ENCODE results near the gene SPATA24. TPM values are rescaled to one million over a fixed set of nuclear protein-coding genes. Genes with fewer than 3 reads are reported as not detected.
"Not testable (repeated sequence)": the region's sequence is repeated elsewhere in the genome, so short reads cannot be mapped to it uniquely, and the experiment has no call there.

SPATA24 gene
- total RNA-seq, 4 donors from 2014 or later: 1.3 to 2.2 (median 1.4) TPM; not detected in 1

- Histone ChIP-seq H3K27ac (no peak overlapping the region), H3K36me3 (no peaks in the 10 kb centered on the region), H3K4me3 (no peak overlapping the region), H3K9me3 (no peaks in the 10 kb centered on the region), H3K27me3 (no peaks in the 10 kb centered on the region), H3K4me1 (peaks cover 20% of the 10 kb centered on the region)
- WGBS: 44% methylated on average over 4 of the region's 4 CpGs
- TF ChIP-seq POLR2A (IDR thresholded peaks at IDR 0.05) (no peak), POLR2AphosphoS5 (IDR thresholded peaks at IDR 0.05) (no peak), EP300 (IDR thresholded peaks at IDR 0.05) (no peak)
- TF ChIP-seq, protein P1, sequence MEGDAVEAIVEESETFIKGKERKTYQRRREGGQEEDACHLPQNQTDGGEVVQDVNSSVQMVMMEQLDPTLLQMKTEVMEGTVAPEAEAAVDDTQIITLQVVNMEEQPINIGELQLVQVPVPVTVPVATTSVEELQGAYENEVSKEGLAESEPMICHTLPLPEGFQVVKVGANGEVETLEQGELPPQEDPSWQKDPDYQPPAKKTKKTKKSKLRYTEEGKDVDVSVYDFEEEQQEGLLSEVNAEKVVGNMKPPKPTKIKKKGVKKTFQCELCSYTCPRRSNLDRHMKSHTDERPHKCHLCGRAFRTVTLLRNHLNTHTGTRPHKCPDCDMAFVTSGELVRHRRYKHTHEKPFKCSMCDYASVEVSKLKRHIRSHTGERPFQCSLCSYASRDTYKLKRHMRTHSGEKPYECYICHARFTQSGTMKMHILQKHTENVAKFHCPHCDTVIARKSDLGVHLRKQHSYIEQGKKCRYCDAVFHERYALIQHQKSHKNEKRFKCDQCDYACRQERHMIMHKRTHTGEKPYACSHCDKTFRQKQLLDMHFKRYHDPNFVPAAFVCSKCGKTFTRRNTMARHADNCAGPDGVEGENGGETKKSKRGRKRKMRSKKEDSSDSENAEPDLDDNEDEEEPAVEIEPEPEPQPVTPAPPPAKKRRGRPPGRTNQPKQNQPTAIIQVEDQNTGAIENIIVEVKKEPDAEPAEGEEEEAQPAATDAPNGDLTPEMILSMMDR (IDR thresholded peaks at IDR 0.05): no peak
- peak in 1 of 2 donors; percentile 21 for DNase-seq (ENCODE audit: low spot score in 2 of 2)
Observed at GRCh38 chr5:139443831-139444453, 40.1 kb upstream of the SPATA24 start.

- H3K36me3 ChIP-seq, H3K9me3 ChIP-seq, H3K27ac ChIP-seq, H3K27me3 ChIP-seq, H3K4me3 ChIP-seq: not testable (repeated sequence)
- peak; percentile 38 to 71 for DNase-seq (ENCODE audit: low spot score in 2 of 2)
- WGBS: 97% methylated on average over 17 of the region's 17 CpGs
- H3K4me1 ChIP-seq: peaks cover 15% of the 10 kb centered on the region
Observed at GRCh38 chr5:139440416-139440815, 36.5 kb upstream of the SPATA24 start.

DNA sequence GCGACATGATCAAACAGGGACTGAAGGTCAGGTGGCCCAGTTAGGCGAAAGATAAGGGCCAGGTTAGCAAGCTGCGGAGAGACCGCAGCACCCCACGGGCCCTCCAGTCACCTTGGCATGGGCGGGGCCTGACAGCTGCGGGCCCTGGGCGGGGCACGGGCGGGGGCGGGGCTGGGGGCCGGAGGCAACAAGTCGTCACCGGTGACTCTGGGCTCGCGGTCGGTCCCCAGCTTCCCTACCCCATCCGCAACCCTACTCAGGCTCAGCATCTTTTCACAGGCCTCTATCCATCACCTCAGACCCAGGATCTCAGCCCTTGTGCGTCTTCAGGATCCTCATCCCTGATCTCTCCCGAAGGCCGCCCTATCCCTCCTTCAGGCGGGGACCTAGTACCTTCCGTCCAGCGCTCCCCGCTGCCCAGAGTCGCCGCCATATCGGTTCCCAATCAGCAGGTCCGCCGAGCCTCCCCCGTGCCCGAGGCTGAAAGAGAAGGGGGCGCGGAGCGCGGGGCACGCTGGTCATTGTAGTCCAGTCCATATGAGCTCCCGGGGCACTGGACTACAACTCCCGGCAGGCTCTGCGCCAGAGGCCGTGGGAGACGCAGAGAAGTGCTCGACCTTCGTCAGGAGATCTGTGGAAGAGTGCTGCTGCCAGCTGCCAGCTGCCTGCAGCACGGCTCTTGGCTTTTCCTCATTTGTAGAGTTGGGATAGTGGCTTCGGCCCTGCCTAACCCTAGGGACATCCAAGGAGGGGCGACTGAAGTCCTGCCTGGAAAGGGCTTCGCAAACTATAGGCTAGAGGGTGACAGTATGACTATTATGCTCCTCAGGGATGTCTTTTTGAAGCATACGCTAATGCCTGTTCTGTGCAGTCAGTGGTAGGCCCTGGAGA, 35.4 kb upstream of the SPATA24 start, which contains the start of gene DNAJC18:
DNAJC18 (minus strand) TSS at position 513 of the 891 bp plus-strand sequence; CDS start at position 433, 80 bp downstream.
- peaks cover 15% of the 10 kb centered on the region for H3K4me1 ChIP-seq
- WGBS: 4% methylated on average over 23 of the region's 49 CpGs
- peak within 1 kb of the TSS; percentile 84 for H3K4me3 ChIP-seq
- DNase-seq (ENCODE audit: low spot score in 2 of 2): peak; percentile 94 to 96
- peaks cover 3% of the 10 kb centered on the region for H3K36me3 ChIP-seq
- TF ChIP-seq, protein P1 (IDR thresholded peaks at IDR 0.05): no peak
- TF ChIP-seq POLR2A (IDR thresholded peaks at IDR 0.05) (no peak), EP300 (IDR thresholded peaks at IDR 0.05) (no peak), POLR2AphosphoS5 (IDR thresholded peaks at IDR 0.05) (no peak)
- no peaks in the 10 kb centered on the region for H3K27me3 ChIP-seq
- peak within 1 kb of the TSS; percentile 92 for H3K27ac ChIP-seq
- no peaks in the 10 kb centered on the region for H3K9me3 ChIP-seq

DNA sequence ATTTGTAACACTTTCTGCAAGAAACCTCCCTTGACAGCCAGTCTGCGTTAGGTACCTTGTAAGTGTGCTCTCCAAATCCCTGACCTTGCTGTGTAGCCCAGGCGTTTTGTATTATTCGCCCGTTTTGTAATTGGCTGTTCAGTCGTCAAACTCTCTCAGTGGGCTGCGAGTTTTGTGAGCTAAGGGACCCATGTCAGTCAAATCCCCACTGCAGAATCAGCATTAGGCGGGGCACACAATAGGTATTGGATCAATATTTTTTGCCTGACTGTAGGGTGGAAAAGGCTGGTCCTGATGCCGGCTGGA, 34.8 kb upstream of the SPATA24 start:
- WGBS: 27% methylated on average over 8 of the region's 8 CpGs
- Histone ChIP-seq H3K4me3 (peak overlapping the region; percentile 84), H3K9me3 (no peaks in the 10 kb centered on the region), H3K27ac (peak overlapping the region; percentile 92), H3K36me3 (peaks cover 3% of the 10 kb centered on the region), H3K27me3 (no peaks in the 10 kb centered on the region), H3K4me1 (peaks cover 15% of the 10 kb centered on the region)
- no peak for DNase-seq (ENCODE audit: low spot score in 2 of 2)
- TF ChIP-seq EP300 (IDR thresholded peaks at IDR 0.05) (no peak), POLR2AphosphoS5 (IDR thresholded peaks at IDR 0.05) (no peak), POLR2A (IDR thresholded peaks at IDR 0.05) (no peak)
- TF ChIP-seq, protein P1 (IDR thresholded peaks at IDR 0.05): no peak

GRCh38 chr5:139435676-139436075, 31.8 kb upstream of the SPATA24 start:
- Histone ChIP-seq H3K36me3 (peaks cover 3% of the 10 kb centered on the region), H3K4me1 (peaks cover 15% of the 10 kb centered on the region), H3K27me3 (no peaks in the 10 kb centered on the region), H3K4me3 (no peak overlapping the region), H3K9me3 (no peaks in the 10 kb centered on the region), H3K27ac (no peak overlapping the region)
- no peak for DNase-seq (ENCODE audit: low spot score in 2 of 2)
- 95% methylated on average over 3 of the region's 3 CpGs for WGBS
- TF ChIP-seq EP300 (IDR thresholded peaks at IDR 0.05) (no peak), POLR2AphosphoS5 (IDR thresholded peaks at IDR 0.05) (no peak), POLR2A (IDR thresholded peaks at IDR 0.05) (no peak)
- TF ChIP-seq, protein P1 (IDR thresholded peaks at IDR 0.05): no peak
